HG02642 (cell line): Measurements from ENCODE around the gene GALNT9.
"Not testable (repeated sequence)": the region's sequence is repeated elsewhere in the genome, so short reads cannot be mapped to it uniquely, and the experiment has no call there.

Experiments
- ATAC-seq: cut with Tn5 transposase; IDR thresholded peaks from one replicate; pipeline ENCODE4 v1.9.1; 2021; ENCODE audit warnings: mild to moderate bottlenecking; ENCODE audit not compliant: unreplicated experiment, poor library complexity

GALNT9 gene

DNA sequence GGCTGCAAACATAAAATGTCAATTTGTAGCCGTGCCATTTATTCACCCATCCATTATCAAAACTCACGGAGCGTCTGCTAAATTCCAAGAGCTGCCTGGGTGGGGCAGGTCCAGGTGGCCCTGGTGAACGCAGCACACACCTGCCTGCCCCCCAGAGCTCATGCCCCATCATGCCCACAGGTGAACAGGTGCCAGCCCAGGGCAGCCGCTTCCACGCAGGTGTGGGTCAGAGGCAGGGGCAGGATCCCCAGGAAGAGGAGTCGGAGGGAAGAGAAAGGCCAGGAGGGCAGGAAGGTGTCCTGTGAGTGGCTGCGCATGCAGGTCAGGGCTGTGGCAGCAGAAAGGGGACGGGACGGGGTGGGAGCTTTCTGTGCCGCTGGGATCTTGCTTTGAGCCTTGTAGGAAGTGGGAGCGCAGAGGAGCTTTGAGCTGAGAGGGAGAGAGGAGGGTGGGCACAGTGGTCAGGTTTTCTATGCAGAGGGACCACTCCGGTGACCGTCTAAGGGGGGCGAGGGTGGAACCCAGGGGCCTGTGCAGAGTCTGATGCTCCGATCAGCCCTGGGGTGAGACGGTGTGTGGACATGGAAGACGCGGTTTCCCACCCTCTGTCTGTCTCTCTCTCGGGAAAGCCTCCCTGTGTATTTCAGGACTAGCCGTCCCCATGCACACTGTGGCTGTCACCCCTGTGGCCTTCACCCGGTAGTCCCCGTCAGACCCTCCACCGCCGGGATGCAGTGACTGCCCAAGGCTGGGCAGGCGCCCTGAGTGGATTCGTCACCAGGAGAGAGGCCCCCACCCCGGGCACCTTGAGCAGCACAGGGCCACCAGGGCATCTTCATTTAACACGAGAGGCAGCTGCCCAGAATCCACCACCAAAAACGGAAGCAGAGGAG, 26.7 kb downstream of the GALNT9 start:
- ATAC-seq: no peak

DNA sequence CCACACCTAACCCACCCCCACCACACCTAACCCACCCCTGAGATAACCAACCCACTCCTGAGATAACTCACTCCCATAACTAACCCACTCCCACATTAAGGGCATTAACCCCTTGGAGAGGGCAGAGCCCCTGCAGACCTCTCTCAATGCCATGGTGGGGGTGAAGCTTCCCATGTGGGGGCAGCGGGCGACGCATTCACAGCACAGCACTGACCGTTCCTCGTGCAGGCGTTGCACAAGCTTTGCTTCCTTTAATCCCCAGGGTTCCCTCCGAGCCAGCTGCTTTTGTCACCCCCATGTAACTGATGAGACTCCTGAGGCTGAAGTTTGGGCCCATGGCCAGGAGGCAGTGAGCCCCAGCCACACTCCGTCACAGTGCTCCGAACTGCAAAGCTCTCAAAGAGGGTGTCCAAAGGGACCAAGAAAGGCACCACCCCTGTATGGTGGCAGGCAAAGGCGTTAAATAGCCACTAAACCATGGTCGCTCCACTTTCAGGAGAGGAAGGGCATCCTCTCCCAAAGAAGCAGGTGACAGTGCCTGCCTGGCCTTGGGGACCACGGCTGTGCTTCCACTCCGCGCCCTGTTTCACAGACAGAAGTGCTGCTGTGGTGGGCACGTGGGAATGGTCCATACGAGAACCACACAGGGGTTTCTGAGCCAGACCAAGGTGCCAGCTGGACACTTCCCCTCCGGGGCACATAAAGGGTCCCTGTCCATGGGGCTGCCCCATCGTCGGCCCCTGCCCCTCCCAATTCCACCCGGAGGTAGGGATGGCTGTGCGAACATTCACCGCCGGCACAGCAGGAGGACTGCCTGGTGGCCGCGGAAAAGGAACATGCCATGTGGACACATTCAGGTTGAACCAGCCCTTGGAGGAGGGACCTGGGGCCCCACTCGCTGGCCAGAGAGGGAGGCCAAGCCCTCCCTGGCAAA, 28.3 kb downstream of the GALNT9 start:
- ATAC-seq: no peak

DNA sequence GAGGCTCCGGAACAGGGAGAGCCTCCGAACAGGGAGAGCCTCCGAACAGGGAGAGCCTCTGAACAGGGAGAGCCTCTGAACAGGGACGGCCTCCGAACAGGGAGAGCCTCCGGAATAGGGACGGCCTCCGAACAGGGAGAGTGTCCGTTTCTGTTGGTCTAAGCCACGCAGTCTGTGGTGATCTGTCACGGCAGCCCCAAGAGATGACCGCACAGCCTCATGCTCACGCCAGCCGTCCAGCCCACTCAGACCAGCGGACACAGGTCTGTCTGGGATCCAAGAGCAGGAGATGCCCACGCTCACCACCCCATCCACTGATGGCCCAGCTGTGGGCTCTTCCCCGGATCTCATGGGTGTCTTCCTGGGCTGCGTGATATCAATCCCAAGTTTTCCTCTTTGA, 33.3 kb downstream of the GALNT9 start:
- ATAC-seq: no peak

DNA sequence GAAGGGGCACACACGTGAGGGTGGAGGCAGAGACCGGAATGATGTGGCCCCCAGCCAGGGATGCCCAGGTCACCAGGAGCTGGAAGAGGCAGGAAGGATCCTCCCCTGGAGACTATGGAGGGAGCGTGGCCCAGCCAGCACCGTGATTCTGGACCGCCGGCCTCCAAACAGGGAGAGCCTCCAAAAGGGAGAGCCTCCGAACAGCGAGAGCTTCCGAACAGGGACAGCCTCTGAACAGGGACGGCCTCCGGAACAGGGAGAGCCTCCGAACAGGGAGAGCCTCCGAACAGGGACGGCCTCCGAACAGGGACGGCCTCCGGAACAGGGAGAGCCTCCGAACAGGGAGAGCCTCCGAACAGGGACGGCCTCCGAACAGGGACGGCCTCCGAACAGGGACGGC, 33.8 kb downstream of the GALNT9 start:
- ATAC-seq: not testable (repeated sequence)

DNA sequence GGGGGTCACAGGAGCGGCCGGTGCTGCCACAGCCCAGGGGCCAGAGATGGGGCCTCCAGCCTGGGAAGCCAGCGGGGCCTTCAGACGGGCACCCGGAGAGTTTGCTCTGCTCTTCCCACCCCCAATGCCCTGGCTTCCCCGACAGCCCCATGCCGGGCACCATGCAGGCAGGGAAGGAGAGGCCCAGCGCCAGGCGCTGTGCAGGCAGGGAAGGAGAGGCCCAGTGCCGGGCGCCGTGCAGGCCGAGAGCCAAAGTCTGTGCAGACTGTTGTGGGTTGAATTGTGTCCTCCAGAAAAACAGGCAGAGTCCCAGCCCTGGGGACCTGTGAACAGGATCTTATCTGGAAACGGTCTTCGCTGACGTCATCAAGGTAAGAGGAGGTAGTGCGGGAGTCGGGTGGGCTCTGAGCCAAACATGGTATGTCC, 34.3 kb downstream of the GALNT9 start:
- ATAC-seq: no peak

DNA sequence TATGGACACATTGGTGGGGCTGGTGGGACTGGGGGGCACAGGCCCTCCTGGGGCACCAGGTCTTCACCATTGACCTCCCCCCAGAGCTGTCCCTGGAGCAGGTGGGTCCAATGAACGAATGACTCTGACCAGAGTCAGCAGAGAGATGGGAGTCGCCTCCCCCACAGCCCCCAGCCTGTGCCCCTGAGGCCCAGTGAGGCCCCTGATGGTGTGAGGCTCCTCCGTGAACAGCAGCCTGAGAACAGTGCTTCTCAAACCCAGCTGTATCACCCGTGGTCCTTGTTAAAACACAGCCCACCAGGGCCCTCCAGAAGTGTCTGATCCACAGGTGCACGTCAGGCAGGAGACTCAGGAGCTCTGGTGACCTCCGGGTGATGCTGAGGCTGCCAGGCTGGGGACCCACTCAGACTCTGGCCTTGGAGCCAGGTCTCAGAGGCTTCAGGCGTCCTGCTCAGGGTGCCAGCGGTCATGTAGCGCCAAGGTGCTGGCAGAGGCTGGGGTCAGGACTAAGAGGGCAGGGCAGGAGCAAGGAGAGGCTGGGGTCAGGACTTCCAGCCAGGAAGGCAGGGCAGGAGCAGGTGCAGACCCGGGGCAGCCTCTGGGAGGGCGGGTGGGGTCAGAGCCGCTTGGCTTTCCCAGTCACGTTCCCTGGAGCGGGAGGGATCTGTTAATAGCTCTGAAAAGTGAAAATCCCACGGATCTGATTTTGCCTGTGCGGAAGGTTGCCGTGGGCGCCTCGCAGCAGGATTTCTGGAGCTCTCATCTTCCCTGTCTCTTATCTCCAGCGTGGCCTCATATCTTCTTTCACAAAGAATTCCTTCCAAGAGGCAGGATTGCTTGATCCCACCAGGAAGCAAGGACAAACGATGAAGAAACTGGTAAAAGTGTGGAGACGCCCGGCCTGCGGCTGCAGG, 35.0 kb downstream of the GALNT9 start:
- no peak for ATAC-seq

DNA sequence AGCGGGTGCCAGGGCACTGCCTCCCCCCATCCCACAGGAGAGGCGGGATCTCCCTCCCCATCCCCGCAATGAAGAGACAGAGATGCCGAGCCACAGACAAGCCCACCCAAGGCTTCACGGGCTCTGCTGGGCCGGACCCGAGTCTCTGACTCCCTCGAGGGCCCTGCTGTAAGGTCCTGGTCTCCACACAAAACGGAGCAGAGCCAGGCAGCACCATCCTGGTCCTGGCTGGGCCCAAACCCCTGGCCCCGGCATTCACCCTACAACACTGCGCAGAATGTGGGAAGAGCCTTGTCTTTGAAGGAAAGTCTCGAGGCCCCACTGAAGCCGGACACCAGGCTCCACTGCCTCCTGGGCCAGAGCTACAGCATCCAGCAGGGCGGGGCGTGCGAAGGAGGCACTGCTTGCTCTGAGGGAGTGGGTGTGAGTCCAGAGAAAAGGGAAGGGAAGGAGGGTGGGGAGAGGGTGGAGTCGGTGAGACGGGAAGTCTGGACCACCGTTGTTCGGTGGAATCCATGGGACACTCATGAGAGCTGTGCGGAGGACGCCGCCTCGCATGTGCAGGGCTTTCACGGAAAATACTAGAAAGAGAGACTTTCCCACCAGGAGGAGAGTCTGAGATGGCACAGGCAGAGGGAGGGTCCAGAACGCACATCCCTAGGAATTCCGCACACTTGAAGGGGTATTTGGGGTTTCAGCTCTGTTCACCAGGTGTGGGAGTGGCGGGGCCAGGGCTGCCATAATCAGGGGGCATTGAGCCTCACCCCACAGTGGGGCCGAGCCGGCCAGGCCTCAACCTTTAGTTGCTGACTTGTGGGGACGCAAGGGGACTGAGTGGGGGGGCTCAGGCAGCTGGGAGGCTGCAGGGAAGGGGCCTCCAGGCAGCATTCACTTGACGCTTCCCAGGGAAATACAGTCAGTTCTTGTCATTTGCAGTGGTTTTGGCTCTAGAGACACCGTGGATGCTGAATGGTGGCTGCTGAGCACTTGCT, 36.8 kb downstream of the GALNT9 start:
- ATAC-seq: no peak

DNA sequence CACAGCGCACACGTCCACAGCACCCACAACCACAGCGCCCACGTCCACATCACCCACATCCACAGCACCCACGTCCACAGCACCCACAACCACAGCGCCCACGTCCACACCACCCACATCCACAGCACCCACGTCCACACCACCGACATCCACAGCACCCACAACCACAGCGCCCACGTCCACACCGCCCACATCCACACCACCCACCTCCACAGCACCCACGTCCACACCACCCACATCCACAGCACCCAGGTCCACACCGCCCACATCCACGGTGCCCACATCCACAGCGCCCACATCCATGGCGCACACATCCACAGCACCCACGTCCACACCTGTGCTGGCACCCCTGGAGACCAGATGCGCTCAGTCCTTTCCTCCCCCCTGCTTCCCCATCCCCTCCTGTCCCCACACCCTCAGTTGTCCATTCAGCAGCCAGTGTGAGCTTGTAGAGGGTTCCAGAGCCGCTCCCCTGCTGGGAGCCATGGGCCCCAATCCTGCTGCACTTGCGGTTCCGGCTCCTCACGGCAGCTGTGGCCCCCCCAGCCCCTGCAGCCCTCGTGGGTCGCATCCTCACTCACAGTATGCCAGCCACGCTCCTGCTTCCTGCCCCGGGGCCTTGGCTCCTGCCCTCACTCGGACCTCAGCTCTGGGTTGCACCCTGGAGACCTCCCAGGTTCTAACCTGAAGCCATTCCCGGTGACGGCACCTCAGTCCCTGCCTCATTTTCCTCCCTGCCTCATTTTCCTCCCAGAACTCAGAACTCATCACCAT, 37.8 kb downstream of the GALNT9 start:
- ATAC-seq: no peak

DNA sequence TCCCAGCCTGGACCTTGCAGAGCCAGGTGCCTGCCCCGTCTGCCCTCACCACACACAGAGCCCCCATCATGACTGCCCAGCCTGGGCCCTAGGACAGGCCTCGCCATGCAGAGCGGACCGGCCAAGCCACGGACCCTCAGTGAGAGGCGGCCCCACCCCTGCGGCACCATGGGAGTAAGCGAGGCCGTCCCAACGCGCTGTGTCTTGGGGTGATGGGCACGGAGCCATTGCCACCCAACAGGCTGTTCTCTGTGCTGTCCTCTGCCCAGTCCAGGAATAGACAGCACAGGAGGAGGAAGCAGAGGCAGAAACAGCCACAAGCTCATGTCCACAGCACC, 39.2 kb downstream of the GALNT9 start:
- no peak for ATAC-seq

DNA sequence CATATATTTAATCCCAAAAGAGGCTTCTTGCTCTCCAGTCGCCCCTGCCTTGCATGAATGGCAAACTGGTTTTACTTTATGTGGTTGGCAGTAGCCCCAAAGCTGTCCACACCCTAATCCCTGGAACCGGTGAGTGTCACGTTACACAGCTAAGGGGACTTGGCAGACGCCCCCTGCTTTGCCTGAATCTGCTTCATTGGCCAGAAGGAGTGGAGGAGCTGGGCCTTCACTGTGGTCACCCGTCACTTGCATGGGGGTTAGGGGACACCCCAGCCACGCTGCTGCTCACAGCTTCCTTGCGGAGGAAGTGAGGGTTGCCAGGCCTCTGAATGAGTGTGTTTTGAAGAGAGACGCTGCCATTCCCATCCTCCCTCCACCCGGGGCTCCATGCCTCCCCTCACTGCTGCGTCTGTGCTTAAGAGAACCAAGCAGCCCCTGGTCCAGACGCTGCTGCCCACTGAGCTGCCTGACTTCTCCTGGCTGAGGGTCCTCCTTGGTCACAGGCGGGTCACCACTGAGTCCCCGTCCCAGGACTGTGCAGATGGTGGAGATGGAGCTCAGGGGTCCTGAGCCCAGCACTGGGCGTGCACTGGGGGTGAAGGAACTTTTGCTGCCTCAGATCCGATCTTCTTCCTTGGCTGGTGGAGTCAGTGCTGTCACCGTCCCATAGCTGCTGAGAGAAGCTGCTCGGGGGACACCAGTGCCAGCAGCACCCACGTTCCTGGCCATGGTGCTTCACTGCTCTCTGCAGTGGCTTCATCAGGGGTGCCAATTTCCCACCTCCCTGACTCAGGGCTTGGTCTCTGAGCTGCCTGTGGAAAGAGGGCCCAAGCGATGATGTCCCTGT, 39.8 kb downstream of the GALNT9 start:
- ATAC-seq: no peak

DNA sequence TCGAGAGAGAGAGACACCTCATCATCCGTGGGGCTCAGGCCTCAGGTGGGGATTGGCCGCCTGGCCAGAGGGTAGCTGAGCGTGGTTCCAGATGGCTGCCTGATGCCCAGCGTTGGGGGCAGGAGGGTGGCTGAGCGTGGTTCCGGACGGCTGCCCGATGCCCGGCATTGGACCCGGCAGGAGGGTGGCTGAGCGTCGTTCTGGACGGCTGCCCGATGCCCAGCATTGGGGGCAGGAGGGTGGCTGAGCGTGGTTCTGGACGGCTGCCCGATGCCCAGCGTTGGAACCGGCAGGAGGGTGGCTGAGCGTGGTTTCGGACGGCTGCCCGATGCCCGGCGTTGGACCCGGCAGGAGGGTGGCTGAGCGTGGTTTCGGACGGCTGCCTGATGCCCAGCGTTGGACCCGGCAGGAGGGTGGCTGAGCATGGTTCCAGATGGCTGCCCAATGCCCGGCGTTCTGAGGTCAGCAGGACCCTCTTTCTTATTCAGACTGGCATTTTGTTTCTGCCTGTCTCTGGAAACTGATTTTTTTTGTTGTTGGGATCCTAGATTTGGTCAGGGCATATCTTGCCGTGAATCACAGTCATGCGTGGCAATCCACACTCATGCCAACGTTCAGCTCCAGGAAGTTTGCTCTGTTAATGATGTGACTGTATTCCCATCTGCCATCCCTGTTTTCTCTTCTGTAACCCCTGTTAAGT, 40.7 kb downstream of the GALNT9 start:
- ATAC-seq: no peak

DNA sequence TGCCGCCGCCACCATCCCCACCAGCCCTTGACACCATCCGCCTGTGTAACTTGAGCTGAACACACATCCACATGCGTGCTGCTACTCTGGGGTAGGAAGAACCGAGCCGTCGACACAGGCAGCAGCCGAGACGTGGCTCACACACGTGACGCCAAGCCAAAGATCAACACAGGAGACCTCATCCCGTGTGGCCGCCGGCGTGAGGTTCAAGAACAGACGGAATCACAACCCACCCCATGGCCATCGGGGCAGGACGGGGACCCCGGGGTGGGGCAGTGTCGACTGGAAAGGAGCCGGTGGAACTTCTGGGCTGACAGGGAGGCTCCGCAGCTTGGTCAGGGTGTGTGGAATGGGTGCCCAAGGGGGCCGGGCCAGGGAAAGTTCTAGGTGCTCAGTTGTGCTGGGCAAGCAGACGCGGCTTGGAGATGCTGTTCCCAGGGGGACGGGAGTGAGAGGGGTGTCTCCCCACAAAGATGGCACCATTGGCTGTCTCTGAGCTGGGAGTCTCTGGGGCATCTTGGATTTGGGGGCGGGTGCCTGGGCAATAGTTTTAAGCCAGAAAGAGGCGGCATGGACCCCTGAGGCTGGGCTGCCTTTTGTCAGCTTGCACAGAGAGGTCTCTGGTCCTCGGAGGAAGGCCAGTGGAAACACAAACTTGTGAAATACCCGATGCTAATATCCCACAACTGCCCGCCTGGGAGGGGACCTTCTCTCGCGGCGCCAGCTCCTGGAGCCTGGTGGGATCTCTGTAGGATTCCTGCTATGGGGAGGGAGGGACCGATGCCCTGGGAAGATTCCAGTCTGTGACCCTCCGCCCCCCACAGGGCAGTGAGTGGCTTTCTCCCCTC, 41.8 kb downstream of the GALNT9 start:
- no peak for ATAC-seq

DNA sequence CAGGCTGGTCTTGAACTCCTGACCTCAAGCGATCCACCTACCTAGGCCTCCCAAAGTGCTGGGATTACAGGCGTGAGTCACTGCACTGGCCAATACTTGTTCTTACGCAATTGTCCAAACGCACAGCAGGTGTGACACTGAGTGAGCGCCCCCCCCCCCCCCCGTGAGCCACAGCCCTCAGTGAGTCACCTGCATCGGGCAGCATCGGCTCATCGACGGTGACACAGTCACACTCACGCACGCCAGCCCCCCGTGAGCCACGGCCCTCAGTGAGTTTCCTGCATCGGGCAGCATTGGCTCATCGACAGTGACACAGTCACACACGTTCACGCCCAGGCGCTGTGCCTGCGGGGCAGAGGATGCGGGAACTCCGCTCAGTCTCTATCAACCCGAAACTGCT, 42.5 kb downstream of the GALNT9 start:
- ATAC-seq: no peak

DNA sequence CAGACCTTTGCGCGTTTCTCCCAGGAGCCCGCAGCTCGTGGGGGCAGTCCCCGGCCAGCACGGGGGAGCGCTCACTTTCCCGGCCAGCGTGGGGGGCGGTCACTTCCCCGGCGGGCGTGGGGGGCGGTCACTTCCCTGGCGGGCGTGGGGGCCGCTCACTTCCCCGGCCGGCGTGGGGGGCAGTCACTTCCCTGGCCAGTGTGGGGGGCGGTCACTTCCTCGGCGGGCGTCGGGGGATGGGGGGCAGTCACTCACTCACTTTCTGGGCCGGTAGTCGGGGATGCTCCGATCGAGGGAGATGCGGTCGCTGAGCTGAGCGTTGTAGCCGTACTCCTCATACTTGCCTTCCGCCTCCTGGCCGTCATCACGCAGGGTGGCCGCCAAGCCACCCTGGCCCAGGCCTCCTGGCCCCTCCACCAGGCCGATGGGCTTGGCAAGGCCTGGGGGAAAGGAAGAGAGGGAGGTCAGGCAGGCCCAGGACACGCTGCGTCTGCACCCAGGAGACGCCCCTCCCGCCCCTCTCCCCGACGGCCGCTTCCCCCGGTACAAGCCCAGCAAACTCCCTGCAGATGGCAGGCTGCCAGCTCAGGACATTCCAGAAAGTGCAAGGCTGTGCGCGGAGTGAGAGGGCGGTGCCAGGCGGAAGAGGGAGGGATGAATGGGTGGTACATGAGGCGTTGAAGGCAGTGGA, 43.3 kb downstream of the GALNT9 start:
- ATAC-seq: no peak
